ENCODE data around the gene CRMP1. TPM values are rescaled to one million over a fixed set of nuclear protein-coding genes. Genes with fewer than 3 reads are reported as not detected.
"Not testable (repeated sequence)": the region's sequence is repeated elsewhere in the genome, so short reads cannot be mapped to it uniquely, and the experiment has no call there.

CRMP1 gene
- total and polyA plus RNA-seq, 2 of the 4 experiments (the other 2 are of a cell fraction) = 4.1 to 7.4 TPM

DNA sequence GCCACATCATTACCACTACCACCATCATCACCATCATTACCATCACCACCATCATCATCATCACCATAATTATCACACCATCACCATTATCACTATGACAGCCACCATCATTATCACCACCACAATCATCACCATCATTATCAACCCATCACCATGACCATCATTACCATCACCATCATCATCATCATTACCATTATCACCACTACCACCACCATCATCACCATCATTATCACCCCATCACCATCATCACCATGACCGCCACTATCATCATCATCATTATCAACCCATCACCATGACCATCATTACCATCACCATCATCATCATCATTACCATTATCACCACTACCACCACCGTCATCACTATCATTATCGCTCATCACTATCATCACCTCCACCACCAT, 36.5 kb downstream of the CRMP1 start:
- H3K9me3 ChIP-seq (ENCODE audit: control insufficient read depth, insufficient read depth, low read length); H3K36me3 ChIP-seq (ENCODE audit: control insufficient read depth, insufficient read depth, low read length); H3K27me3 ChIP-seq (ENCODE audit: control insufficient read depth, insufficient read depth, low read length); DNase-seq; intact Hi-C loops (cut with micrococcal nuclease); H2BK20ac ChIP-seq (ENCODE audit: low read depth, low read length); H3K4me1 ChIP-seq (ENCODE audit: control insufficient read depth, insufficient read depth, low read length); H2AFZ ChIP-seq (replicated peaks; ENCODE audit: low read length, poor library complexity); in situ Hi-C loops (cut with MboI; ENCODE audit: low sequenced_read_pairs); H3K18ac ChIP-seq (ENCODE audit: low read depth, low read length); H3K9me1 ChIP-seq (ENCODE audit: insufficient read depth, low read length); H4K8ac ChIP-seq (ENCODE audit: low read depth in 2 of 2, low read length in 2 of 2); H3K9ac ChIP-seq (ENCODE audit: low read depth, low read length); BruUV-seq (replicated peaks); H2BK120ac ChIP-seq (ENCODE audit: low read depth, low read length); H3K4me2 ChIP-seq (ENCODE audit: low read depth, low read length); H3K14ac ChIP-seq (replicated peaks; ENCODE audit: low read depth, low read length); H2BK15ac ChIP-seq (ENCODE audit: low read depth, low read length); H4K5ac ChIP-seq (ENCODE audit: low read depth, low read length); H3K27ac ChIP-seq (ENCODE audit: insufficient read depth, low read length); POLR2A ChIA-PET (ENCODE audit: unreplicated experiment); ATAC-seq (ENCODE audit: low read depth); H3K79me1 ChIP-seq (ENCODE audit: low read depth in 1 of 2, low read length in 2 of 2); H4K20me1 ChIP-seq (ENCODE audit: insufficient read depth, low read length); H3K23ac ChIP-seq (ENCODE audit: low read depth, low read length); H3K4ac ChIP-seq (ENCODE audit: low read depth, low read length); H2AK9ac ChIP-seq (replicated peaks; ENCODE audit: low read depth, low read length, poor library complexity); H2BK5ac ChIP-seq (ENCODE audit: low read depth, low read length, poor library complexity, severe bottlenecking); H2AK5ac ChIP-seq (ENCODE audit: low read depth, low read length); dilution Hi-C loops (cut with HindIII; ENCODE audit: low sequenced_read_pairs, unreplicated experiment); H4K91ac ChIP-seq (ENCODE audit: insufficient read depth, low read depth, low read length); H3K4me3 ChIP-seq (ENCODE audit: insufficient read depth, low read depth, low read length); H3K56ac ChIP-seq (ENCODE audit: extremely low read depth, insufficient read depth, low read length); CTCF ChIA-PET: not testable (repeated sequence)
- 89% methylated on average over 3 of the region's 3 CpGs; no CpG with 5 or more reads in 1 of the 2 experiments for WGBS, 2 experiments (ENCODE audit: extremely low coverage in 2 of 2, insufficient read length in 1 of 2)
